ENCODE data around the gene SIRT2.
"Not testable (repeated sequence)": the region's sequence is repeated elsewhere in the genome, so short reads cannot be mapped to it uniquely, and the experiment has no call there.

SIRT2 gene

DNA sequence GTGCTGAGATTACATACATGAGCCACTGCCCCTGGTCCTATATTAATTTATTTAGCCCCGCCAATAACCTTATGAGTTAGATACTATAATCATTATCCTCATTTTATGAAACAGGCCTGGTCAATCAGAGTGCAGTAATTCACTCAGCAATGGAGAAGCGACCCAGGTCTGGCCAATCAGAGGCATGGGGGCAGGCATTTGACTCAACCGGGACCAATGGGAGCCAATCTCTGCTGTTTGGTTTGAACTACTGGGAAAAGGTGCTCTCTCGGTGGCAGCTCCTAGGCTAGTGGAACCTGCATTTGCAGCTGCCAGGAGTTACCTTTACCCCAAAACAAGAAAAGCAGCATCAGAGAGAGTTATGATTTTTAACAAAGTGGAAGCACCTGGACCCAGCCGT, 6.6 kb downstream of the SIRT2 start:
- no peak for DNase-seq

DNA sequence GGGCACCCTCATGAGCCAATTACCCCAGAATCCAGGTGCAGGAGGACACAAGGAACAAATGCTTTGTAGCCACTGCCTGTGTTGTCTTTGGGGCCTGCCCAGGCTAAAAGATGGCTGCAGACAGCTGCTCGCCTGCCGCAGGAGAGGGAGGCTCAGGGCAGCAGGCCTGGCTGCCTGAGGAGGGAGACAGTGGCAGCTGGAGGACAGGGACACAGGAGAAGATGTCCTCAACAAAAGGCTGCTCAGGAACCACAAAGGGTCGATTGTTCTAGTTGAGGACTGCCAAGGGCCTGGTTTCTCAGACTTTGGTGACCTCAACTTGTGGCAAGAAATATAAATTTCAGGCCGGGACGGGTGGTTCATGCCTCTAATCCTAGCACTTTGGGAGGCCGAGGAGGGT, 7.6 kb downstream of the SIRT2 start:
- no peak for DNase-seq

DNA sequence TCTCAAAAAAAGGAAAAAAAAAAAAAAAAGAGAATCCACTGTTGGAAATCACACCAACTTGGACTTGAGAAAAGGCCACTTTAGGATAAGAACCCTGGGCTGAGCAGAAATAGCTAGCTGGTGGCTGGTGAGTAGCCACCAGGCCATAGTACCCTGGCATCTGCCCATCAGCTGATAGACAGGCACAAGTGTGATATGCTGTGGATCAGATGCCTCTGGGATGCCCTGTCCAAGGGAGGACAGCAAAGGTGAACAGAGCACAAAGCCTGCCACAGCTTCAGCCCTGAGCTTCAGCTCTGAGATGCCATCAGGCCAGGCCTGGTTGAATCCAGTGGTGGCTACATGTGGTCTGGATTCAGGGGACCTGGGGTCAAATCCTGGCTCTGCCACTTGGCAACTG, 8.7 kb downstream of the SIRT2 start:
- no peak for DNase-seq

DNA sequence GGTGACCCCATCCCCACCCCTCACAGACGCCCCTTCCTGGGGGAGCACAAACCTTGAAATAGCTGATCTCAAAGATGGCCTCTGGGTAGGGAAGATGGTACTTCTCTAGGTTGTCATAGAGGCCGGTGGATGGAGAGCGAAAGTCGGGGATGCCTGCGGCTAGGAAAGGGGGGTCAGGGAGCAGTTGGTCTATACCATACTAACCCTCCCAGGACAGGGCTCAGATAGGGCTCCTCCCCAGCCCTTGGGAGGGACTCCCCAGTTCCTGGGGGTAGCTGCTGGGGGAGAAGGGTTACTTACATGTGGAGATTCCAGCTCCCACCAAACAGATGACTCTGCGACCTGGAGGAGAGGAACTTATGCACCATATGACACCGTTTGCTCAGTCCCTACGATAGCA, 9.6 kb downstream of the SIRT2 start:
- DNase-seq: no peak

DNA sequence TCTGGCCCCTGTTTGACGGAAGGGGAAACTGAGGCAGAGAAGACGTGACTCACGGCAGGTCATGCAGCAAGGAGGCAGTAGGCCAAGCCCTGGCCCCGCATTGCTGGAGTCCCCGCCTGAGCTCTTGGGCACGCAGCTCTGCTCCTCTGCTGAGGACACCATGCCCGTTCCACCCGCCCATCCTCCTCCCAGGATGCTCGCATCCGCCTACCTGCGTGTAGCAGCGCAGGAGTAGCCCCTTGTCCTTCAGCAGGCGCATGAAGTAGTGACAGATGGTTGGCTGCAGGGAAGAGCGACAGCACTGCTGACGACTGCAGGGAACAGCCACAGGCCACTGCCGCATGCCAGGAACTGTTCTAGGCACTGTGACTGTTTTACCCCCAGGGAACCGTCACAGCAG, 10.5 kb downstream of the SIRT2 start:
- no peak for DNase-seq

DNA sequence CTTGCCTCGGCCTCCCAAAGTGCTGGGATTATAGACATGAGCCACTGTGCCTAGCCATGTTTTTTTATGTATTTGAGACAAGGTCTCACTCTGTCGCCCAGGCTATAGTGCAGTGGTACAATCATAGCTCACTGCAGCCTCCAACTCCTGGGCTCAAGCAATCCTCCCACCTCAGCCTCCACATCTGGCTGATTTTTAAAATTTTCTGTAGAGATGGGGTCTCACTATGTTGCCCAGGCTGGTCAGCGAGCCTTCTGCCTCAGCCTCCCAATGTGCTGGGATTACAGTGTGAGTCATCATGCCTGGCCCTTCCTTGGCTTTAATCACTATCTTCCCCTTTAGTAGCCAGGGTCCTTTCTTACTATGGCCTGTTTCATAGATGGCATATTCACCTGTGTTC, 14.7 kb downstream of the SIRT2 start:
- not testable (repeated sequence) for DNase-seq

DNA sequence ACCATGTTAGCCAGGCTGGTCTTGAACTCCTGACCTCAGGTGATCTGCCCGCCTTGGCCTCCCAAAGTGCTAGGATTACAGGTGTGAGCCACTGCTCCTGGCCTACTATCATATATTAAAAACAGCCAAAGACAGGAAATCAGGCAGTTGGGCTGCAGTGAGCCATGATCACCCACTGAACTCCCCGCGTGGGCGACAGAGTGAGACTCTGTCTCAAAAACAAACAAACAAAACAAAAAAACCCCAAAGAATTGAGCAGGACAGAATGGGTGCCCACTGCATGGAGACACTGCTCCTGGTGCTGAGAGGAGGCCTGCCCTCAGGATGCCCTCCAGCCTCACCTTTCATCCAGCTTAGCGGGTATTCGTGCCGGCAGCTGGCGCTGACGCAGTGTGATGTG, 16.1 kb downstream of the SIRT2 start:
- DNase-seq: no peak

DNA sequence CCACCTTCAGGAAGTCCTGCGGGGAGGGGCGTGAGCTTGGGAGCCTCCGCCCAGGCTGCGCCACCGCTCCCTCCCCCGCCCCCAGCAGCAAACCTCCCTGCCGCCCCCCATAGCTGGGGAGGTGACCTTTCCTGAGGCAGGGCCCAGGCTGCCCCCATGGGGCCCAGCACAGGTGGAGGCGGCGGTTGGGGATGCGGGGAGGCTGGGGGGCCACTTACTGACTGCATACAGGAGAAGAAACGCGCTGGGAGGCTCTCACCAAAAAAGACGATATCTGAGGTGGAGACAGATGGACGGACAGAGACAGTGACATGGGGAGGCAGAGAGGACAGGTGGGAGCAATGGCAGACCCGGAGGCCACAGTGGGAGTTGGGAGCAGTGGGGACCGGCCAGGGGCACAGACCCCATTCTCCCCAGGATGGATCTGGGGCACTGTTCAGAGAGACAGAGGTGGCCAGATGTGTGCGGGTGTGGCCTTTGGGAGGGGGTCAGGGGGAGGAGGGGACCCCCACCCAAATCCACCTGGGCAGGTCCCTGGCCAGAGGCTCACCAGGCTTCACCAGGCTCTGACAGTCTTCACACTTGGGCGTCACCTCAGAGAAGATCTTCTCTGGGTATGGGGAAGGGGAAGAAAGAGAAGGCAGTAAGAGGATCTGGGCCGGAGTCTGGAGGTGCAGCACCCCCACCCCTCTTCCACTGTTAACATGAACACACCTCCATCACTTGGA, 18.4 kb downstream of the SIRT2 start:
- no peak for DNase-seq

DNA sequence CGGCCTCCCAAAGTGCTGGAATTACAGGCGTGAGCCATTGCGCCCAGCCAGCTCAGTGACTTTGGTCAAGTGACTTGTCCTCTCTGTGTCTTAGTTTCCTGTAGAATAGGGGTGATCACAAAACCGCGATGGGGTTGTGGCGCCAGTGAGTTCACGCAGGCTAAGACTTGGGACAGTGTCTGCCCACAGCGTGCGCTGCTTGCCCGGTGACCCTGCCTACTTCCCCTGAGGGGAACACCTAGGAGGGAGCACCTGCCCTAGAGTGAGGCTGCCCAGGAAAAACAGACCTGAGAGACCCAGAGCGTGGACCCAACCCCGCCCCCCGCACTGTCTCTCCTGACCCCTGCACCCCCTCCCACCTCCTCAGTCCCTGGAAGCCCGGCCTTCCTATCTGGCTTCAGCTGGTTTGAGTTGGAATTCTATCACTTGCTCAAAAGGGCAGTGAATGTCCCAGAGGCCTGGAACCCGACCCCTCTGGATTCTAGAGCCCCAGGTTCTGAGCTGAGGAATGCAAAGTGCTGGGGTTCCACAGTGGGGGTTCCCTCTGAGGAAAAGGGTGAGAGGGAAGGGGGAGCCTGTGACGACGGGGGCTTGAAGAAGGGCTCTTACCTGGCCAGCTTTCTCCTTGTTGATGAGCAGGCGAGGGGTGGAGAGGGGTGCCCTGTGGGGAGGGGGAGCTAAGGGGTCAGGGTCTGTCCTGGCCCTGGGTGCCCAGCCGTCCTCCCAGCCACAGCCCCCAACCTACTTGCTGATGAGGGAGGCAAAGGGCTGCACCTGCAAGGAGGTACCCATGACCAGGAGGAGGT, 19.1 kb downstream of the SIRT2 start:
- DNase-seq: no peak

DNA sequence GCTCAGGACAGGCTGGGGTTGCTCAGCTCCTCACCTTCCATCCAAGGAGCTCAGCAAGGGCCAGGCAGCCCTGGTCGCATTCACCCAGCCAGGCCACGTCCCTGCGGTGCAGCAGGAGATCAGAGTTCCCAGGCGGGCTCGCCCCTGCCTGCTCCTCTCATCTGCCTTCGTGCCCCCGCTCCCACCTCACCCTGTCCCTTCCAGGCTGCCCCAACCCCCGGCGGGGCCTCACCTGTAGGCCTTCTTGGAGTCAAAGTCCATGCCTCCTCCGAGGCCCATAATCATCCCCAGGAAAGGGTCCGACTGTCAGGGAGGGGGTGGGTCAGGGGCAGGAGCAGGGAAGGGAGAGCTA, 20.0 kb downstream of the SIRT2 start:
- no peak for DNase-seq

DNA sequence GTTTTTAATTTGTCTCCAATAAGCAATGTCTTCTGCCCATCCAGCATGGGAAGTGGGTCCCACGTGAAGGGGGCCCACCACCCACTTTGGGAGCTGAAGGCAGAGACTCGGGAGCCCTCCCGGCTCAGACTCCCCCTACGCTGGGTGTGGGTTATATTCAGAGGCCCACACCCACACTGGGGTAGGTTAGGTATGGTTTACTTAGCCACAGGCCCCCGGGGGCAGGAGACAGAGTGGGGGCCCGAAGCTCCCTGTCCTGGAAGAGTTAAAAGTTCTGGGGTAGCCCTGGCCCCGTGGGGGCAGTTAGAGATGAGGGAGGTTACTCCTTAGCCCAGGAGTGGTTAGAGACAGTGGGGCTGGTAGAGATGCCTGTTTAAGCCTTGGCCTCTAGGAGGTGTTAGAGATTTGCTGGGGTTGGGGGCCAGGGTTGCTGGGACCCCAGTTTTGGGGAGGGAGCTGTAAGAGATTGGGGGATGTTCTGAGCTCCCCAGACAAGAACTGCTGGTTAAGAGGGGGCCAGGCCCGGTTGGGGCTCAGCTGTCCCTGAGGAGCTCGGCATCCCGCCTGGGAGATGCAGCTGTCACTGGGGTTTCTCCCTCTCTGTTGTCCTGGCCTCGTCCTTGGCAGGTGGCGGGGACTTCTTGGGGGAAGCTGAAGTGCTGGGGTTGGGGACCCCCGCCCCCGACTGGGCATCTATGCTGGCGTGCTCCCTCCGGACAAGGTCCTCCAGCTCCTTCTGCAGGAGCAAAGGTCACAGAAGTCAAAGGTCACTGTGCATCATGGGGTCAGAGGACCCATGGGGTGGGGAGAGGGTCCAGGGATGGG, 20.6 kb downstream of the SIRT2 start:
- no peak for DNase-seq

DNA sequence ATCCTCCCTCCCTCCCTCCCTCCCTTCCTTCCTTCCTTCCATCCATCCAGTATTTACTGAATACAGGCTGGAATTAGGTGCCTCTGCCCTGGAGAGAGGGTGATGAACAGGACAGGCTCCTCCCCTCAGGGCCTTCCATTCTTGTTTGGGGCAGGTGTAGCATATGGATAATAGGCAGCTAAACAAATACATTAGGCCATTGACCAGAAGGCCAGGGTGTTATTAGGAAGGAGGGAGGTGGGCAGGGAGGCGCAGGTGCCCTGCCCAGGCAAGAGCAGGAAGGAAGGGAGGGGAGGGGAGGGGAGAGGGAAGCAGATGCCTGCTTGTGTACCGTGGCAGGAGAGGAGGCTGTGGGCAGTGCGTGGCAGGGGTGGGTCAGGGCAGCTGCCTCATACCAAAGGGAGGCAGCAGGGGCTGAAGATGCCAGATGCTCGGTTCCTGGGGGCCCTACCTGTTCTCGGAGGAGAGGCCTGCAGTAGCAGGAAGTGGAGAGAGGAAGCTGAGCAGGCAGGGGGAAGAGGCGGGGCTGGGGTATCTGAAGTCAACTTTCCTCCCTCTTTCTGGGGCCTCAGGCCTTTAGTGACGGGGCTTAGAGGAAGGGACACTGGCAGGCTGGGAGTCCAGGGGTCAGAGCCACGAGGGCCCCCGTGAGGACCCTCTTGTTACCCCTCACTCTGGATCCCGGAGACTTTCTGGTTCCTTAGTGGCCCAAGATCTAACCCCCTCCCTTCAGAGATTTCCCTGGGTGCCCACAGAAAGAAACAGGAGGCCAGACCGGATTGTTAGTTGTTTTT, 21.4 kb downstream of the SIRT2 start, which contains the start of gene RINL:
Gene RINL (minus strand): TSS at position 495 of the 794 bp plus-strand sequence. CDS start 1,533 bp downstream, outside the sequence.
- DNase-seq: peak; percentile 66

DNA sequence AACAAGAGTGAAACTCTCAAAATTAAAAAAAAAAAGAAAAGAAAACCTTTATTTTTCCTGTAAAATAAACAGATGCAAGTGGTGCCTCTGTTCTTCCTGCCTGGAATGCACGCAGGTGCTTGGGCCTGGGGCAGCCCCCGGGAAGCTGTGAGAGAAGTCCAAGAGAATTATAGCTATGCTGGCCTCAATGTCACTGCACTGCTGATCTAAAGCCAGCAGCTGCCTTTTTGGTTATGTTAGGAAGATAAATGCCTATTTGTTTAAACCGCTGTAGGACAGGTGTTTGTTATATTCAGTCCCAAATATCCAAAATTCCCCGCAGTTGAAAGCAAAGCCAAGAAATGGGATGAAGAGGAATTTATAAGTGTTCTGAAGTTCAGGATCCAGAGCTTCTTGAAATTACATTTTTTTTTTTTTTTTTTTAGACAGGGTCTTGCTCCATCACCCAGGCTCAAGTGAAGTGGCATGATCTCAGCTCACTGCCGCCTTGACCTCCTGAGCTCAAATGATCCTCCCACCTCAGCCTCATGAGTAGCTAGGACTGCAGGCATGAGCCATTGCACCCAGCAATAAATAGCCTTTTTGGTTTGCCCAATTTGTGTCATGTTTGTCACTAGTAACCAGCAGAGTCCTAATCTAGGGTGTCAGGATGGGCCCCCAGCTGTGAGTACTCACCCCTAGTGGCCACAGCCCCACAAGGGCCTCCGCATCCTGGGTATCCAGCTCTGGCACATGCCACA, 23.6 kb downstream of the SIRT2 start:
- no peak for DNase-seq

DNA sequence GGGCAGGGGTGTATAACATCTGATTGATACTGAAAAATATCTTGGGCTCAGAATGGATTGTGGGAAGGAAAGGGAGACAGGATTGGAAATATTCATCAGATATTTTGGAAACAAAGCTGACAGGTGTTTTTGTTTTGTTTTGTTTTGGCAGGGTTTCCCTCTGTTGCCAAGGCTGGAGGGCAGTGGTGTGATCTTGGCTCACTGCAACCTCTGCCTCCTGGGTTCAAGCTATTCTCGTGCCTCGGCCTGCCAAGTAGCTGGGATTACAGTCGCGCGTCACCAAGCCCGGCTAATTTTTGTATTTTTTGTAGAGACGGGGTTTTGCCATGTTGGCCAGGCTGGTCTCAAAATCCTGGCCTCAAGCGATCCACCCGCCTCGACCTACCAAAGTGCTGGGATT, 26.0 kb downstream of the SIRT2 start:
- DNase-seq: not testable (repeated sequence)

DNA sequence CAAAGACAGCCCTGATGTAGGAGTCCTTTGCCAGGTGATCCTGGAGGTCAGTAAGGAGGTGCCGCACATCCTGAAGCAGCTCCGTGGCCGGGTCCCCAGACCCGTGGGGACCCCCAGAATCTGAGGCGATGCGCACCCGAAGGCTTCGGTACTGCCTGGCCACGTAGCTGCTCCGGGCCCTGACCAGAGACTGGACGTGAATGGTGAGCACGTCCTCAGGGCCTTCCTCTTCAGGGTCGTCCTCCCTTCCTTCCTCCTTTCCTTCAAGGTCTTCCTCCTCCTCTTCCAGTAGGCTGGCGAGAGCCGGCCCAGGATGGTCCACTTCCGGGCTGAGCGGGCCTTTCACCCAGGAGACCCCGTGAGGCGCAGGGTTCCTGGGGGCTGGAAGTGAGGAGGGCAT, 28.8 kb downstream of the SIRT2 start:
- no peak for DNase-seq

DNA sequence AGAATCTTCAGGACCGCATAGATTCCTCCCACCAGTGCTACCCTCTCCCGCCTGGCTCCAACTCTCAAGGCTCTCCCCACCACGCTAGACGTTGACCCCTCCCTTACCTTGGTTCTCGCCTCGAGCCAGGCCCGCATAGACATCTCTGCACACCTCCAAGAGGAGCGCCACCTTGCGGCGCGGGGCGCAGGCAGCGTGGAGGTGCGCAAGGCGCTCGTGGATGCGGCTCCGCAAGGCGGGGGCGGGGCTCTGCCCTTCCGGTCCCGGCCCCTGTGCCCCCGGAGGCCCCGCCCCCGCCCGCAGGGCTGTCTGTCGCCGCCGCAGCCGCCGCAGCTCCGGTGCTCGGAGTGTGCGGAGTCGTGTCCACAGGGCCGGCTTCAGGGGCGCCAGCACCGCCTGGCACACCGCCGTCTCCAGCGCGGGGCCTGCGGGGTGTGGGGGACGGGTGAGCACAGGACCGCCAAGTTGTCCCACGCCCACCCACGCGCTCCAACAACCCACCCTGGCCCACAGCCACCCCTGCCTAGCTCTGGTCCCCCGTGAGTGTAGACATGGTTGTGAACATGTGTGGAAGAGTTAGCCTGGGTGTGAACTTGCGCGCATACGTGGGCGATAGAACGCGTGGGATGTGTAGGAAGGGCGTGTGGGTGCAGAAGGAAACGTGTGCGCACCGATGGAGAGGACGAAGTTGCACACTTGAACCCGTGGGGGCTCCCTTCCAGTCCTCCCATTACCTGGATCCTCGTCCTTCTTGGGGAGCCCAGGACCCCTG, 29.4 kb downstream of the SIRT2 start:
- peak; percentile 93 for DNase-seq

DNA sequence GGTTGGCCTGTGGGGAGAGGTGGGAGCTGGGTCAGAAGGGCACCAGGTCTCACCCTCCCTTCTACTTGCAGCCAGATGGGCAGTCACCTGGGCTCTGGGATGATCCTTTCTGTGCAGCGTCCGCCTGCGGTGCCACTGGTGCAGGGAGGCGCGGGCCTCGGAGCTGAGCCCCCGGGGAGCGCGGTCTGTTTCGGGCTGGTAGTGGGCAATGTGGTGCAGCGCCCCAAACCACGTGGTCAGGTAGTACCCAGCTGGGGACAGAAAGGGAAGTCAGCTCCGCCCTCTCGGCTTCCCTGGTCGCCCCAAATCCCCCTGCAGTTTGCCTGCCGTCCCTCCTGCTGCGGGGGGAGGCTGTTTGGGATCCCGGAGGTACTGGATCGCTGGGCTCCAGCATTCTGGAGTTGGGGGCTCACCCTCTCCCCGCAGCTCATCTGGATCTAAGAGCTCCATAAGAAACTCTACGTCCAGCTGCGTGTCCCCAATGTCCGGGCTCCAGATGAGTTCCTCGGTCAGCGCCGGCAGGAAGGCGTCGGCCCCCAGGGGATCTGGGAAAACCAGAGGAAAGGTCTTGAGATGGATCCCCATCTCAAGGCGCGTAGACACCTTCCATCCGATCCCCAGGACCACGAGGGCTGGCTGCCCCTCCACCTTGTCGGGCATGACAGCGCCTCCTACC, 30.1 kb downstream of the SIRT2 start:
- DNase-seq: peak; percentile 23

DNA sequence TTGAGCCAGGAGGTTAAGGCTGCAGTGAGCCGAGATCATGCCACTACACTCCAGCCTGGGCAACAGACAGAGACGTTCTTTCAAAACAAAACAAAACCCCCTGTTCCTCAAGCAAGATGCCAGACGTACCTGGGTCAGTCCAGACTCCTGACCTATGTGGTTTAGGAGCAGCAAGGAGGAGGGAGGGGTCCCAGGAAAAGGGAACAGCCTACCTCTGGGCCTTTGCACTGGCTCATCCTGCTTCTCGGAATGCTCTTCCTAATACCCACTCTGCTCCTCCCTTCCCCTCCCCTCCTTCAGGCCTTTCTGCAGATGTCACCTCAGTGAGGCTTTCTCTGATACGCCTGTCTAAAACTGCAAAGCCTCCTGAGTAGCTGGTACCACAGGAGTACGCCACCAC, 30.9 kb downstream of the SIRT2 start:
- no peak for DNase-seq

DNA sequence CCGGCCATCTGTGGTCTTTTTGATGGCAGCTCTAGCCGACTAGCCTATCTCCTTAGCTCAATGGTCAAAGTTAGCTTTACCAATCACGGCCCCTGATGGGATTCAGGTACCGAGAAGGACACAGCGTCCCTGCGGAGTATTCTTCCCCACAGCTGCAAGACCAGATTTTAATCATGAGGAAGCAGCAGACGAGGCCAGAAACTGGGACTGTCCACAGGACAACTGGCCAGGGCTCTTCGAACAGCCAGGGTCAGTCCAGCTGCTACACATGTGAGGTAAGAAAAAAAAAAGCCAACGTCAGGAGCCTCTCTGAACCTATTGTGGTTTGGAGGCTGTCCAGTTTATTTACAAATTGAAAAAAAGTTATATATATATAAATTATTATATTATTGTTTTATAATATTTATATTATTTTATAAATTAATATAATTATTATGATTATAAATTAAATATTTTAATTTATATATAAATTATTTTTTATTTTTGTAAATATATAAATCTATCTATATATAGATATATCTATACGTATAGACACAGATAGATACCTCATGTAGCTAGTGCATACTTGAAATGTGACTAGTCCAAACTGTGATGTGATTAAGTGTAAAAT, 32.1 kb downstream of the SIRT2 start:
- no peak for DNase-seq
